Activated CD4-positive, CD25-positive, alpha-beta regulatory T cell treated with anti-CD3 and anti-CD28 coated beads, Interleukin-2, amount 50 U/mL, for 16 hours (primary cell): ENCODE data around the gene SYNGR3.

Source experiments
- DNase-seq: peaks from one replicate; pipeline ENCODE4 v3.0.0-alpha.2; 2020; ENCODE audit warnings: low read depth, low spot score

The SYNGR3 gene

GRCh38 chr16:1976951-1977874 lies 12.6 kb upstream of the SYNGR3 start:
- DNase-seq = no peak

GRCh38 chr16:1977875-1978268 lies 11.9 kb upstream of the SYNGR3 start:
- DNase-seq = no peak

DNA sequence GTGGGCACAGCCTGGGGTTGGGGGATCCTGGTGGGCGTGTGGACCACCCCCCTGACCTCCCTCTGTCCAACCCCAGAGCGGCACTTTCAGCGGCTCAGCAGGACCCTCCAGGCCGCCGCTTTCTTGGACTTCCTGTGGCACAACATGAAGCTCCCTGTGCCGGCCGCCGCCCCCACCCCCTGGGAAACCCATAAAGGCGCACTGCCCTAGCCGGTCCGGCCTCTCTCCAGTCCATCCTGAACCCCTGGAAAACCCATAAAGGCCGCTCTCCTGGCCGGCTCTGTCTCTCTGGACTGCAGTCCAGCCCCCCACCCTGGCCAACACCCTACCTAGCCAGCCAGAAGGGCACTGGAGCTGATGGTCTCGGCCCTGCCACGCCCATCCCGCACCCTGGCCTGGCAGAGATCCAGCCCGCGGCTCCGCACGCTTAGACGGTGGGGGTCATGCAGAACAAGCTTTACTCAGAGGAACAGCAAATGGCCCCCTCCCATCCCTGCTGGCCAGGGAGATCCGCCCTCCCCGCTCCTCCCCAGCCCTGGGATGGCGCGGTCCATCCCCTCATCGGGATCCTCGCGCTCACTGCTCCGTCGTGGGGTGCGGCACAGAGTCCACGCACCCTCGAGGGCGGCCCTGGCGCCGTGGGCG lies 11.2 kb upstream of the SYNGR3 start:
- DNase-seq = no peak

DNA sequence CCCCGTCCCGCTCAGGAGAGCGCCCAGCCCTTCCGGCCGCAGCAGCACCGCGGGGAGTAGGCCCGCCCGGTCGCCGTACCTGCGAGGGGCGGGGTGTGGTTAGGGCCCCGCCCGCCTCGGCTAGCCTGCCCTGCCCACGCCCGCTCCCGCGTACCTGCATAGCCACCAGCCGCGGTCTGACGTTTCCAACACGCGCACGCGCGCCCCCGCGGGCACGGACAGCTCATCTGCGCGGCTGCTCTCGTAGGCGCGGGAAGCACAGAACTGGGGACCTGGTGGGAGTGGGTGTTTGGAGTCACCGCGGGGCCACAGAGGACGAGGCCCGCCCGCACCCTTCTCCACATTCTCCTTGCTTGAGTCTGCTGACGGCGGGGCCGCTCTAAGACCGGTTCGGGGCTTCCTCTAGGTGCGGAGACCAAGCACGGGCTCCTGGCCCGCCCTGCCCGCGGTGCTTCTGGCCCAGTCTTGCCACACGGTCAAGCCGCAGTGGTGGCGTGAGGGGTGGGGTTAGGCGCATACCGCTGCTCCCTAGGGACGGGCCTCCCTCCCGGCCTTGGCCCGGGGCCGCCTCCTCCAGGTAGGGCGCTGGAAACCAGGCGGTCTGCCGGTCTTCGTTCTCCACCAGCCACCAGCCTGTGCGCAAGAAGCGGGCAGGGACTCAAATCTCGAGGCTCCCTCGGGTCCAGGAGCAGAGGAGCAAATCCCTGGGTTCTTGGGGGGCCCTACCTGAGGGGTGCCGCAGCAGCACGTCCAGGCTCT lies 10.3 kb upstream of the SYNGR3 start:
- DNase-seq = no peak

DNA sequence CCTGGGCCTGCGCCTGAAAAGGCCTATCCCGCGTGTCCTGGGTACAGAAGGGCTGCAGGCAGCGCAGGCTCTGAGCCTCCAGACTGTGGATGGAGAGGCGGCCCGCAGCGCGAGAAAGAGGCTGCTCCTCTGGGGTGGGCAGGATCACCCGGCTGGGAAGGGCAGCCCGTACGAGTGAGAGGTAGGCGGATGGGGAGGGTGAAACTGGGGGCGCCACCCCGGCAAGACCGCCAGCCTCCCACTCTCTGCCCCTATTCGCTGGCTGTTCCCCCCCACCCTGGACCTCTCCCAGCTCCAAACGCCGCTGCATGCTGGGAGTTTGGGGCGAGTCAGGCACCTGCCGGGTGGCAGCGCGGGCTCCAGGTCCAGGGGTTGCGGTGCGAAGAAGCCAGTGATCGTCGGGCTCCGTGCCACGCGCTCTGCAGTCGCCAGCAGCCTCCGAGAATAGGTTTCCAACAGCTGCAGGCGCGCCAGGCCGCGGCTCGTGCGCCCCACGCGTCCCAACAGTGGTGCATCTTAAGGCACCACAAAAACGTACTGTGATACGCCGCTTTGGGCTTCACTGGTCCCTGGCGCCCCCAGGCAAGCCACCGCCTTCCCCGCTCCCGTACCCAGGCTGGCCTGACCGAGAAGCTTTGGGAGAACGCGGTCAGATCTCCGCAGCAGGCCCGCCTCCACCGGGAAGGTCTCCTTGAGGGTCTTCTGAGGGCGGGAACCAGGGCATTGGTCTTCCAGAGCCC lies 9.6 kb upstream of the SYNGR3 start:
- no peak for DNase-seq

DNA sequence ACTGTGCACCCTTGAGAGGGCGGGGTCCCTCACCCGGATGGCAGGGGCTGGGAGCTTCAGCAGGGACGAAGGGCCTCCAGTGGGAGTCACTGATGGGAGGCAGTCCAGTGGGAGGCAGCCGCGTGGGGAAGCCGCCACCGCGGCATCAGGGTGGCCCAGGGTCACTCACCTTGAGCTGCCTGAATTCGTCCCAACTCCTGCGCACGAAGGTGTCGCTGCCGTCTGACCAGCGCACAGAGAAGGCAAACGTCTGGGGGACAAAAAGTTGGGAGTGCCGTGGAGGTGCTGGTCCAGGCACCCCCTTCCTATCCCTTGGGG lies 9.0 kb upstream of the SYNGR3 start:
- no peak for DNase-seq

DNA sequence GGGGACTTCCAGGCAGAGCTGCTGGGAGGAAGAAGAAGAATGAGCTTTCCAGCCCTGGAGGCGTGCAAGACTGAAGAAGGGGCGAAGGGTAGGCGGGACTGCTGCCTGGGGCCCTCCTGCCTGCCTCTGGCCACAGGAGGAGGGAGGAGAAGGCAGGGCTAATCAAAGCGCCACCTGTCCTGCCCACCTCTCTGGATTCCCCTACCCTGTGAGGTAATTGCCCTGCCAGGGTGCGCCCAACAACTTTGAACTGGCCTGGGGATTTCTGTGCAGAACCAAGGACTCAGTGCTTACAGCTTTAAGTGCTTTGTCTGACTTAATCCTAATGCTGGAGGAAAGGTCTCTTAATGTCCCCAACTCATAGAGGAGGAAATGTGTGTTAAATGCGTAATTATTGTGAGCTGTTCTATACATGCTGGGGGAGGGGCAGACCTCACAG lies 8.4 kb upstream of the SYNGR3 start, which contains the start of gene NOXO1:
TSS of gene NOXO1 (minus strand) at position 72 of the 439 bp plus-strand sequence. CDS start 290 bp downstream, outside the sequence.
- DNase-seq = no peak

DNA sequence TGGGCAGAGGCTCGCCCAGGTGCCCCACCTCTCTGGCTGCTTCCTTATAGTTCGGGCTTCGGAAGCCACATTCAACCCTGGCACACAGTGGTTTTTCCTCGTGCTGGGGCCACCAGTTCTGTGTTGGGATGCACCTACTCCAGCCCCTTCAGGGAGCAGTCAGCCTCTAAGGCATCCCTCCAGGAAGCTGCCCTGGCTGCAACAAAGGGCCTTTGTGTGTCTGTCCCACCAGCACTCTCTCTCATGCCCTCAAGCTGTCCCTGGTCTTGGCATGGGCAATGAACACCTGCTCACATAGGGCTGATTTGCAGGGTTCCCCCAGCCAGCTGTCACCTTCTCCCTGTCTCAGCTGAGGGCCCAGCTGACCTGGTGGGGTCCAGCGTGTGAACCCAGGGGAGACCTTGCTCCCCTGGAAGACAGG lies 7.7 kb upstream of the SYNGR3 start:
- no peak for DNase-seq

DNA sequence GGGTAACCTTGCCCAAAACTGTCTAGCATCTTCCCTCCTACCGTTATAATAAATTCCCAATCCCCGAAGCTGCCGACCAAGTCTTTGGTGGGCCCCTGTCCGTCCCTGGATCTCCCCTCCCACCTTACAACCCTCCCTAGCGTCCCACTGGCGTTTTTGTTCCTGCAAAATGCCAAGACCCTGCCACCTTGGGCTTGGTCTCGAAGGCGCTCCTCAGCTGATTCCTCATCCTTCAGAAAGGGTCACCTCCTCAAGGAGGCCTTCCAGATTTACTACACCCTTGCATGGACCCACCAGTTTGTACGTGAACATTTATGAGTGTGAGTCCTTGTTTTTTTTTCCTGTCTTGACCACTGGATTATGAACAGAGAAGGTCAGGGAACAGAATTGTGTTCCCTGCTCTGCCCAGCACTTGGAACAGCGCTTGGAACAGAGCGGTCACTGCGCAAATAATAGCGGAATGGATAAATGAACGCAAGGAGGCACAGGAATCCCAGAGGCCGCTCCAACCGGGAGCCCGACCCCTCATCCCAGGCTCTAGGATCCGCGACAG lies 6.7 kb upstream of the SYNGR3 start:
- DNase-seq = no peak

GRCh38 chr16:1983544-1984346 lies 6.0 kb upstream of the SYNGR3 start, which contains the start of gene GFER:
Gene GFER, plus strand, starts transcription at chr16:1984193. Its CDS starts 26 bp downstream, at chr16:1984219.
- no peak for DNase-seq

DNA sequence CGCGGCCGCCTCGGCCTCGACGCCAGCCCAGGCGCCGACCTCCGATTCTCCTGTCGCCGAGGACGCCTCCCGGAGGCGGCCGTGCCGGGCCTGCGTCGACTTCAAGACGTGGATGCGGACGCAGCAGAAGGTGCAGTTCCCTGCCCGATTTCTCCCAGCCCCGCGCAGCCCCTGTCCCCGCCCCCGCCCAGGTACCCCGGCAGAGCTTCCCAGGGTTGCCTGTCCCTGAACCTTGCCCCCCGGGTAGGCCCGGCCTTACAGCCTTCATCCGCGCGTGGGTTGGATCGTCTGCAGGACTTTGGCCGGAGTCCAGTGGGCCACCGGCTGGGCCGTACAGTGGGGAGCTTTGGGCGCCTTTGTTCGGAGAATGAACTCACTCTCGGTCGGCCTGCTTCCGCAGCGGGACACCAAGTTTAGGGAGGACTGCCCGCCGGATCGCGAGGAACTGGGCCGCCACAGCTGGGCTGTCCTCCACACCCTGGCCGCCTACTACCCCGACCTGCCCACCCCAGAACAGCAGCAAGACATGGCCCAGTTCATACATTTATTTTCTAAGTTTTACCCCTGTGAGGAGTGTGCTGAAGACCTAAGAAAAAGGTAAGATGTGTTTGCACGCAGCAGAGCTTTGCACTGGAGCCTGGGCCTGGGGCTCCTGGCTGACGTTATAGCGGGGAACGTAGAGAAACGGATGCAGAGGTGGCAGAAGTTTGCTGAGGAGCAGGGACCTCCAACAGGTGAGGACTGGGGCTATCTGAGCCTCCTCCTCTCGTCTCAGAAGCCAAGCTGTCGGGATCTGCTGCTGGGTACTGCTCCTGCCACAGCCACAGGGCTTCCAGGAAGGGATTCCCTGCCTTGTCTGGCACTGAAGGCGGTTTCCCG lies 5.2 kb upstream of the SYNGR3 start:
- DNase-seq = no peak

- DNase-seq = no peak
Measured at GRCh38 chr16:1985466-1986150, 4.2 kb upstream of the SYNGR3 start.

- DNase-seq = no peak
Measured at GRCh38 chr16:1987198-1987597, 2.6 kb upstream of the SYNGR3 start.

DNA sequence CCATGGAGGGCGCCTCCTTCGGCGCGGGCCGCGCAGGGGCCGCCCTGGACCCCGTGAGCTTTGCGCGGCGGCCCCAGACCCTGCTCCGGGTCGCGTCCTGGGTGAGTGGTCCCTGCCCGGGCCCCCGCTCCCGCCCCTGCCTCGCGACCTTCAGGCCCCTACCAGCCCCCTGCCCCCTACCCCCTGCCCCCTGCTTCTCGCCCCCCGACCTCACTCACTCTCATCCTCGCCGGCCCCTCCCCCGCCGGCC lies 256 bp downstream of the SYNGR3 start:
- DNase-seq = no peak

GRCh38 chr16:1990351-1991134 lies 773 bp downstream of the SYNGR3 start:
- DNase-seq = no peak

DNA sequence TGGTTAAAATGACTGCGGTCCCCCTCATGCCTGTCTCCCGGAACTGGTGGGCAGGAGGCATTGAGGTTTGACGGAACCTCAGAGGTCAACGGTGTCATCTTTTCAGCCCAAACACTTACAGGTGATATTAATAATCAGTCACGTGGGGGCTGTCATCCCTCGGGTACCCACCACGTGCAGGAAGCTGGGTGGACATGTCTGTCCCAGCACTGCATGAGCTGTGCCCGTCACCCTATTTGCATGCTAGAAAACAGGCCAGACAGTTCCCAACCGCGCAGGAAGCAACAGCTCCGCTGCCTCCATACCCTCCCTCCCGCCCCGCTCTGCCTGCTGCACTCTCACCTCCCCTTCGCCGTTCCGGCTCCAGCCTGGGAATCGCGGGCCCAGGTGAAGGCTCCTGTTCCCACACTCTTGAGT lies 1.4 kb downstream of the SYNGR3 start:
- no peak for DNase-seq

- DNase-seq = no peak
Measured at GRCh38 chr16:1991588-1991947, 1.8 kb downstream of the SYNGR3 start.
